ENCODE results near the gene GRIN2C.

GRIN2C gene

DNA sequence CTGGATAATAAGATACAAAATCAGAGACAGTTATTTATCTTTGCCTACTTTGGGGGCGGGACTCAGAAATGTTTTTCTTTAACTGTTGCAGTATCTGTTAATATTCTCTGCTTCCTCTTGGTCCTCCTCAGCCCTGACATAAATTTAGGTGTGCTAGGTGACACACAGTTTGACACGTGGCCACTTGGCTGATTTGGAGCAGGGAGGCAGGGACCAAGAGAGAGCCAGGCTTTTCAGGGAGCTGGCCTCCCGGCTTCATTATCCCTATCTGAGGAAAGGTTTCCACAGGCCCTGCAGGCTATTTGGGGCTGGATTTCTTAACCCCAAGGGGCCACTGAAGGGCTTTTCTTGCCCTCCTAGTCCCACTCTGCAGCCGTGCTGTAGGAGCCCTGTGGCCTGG is 63.5 kb downstream of the GRIN2C start:
- no peak for DNase-seq

DNA sequence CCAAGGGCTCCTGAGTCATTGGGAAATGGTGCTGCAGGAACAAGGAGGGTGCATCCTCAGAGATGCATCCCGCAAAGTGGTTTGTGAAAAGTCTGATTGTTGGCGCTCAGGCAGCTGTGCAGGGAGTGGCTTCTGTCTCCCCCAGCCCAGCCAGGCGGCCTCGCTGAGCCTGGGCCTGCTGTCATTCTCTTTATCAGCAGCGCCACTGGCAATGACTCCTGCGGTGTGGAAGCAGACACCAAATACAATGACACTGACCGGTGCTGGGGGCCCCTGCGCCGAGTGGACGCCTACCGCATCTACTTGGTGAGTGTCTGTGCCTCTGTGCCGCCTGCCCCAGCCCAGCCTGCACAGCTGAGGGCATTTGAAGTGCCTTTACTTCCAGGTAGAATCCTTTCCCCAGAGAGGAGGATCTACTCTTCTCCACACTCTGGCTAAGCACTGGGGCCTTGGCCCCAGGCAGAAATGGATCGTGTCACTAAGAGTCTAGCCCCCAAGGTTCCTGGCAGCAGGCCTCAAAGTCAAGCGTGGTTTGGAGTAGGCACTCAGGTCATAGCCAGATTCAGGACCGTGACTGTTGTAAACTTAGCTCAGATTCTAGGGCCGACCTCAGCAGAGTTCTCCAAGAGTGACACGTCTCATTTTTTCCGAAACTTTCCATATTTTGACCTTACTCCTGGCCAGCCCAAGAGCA is 64.2 kb downstream of the GRIN2C start:
- DNase-seq: no peak

DNA sequence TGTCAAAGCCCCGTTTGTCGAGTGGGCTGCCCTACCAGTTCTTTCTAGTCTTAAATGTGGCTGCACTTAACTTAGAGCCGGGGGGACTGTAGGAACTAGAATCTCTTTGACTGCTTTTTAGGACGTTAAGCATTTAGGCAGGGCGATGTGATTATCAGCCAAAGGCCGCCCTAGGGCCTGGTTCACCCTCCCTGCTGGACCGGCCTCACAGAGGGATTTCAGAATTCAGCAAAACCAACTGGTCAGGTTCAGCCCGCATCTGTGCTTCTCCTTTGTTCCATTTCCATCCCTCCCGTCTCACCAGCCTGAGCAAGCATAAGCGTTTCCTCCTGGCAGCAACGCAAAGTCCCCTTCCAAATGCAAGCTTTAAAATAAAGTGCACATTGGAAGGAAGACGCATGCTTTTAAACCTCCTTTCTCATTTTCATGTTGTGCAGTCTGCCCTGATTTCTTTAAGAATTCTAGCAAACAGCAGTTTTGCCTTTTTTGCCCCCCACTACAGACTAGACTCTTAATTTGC is 67.0 kb downstream of the GRIN2C start:
- no peak for DNase-seq

Data from stimulated activated naive CD4-positive, alpha-beta T cell treated with Interleukin-2 at 50 U/mL for 16 hours (primary cell).